GM12864 (cell line): ENCODE results near the gene RHOJ.

Experiments used
- DNase-seq: peaks from one replicate; pipeline ENCODE4 v3.0.0-alpha.2; 2011; ENCODE audit warnings: low read depth
- H3K4me3 ChIP-seq: 2 replicates; pipeline ENCODE4 v1.5.1; 2011; ENCODE audit warnings: mild to moderate bottlenecking, low read depth, low read length, control low read depth
- CTCF ChIP-seq: IDR thresholded peaks from 2 replicates; pipeline ENCODE4 v1.5.1; 2011; ENCODE audit warnings: low read depth, mild to moderate bottlenecking, moderate library complexity, low read length, control low read depth, inconsistent platforms; ENCODE audit errors: missing control alignments

Gene RHOJ

GRCh38 chr14:63205044-63205575 is 867 bp downstream of the RHOJ start:
- DNase-seq, result no peak
- no peak overlapping the region for H3K4me3 ChIP-seq
- no peak for TF ChIP-seq CTCF

DNA sequence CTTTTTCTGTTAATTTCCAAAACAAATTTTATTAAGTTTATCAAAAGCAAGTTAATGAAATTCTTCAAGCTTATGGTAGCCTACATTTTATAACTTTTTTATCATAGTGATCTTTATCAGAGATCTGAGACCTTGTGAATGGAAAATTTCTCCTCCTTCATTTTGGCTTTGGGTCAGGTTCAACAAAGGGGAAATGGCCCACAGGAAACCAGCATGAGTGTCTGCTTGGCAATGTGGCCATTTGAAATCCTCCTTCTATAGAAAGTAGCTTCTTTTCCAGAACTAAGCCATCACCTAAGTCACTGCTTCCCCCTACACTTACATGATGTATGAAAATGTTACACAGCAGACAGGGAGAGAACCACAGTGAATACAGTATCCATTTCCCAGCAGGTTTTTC is 1.6 kb downstream of the RHOJ start:
- no peak for DNase-seq
- H3K4me3 ChIP-seq, result no peak overlapping the region
- no peak for TF ChIP-seq CTCF

DNA sequence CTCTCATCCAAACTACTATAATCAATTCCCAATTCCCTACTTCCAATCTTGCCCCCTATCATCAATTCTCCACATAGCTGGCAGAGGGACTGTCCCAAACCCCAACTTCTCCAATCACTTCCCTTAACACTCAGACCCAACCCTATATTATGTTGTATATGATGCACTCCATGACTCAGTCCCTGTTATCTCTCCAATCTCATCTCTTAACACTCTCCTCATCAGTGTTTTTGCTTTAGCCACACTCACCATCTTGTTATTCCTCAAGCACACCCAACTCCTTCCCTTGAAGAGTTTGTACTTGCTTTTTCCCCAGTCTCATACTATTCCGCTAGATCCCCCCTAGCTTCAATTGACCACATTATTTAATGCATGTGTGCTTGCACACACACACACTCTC is 4.9 kb downstream of the RHOJ start:
- no peak for TF ChIP-seq CTCF
- H3K4me3 ChIP-seq, result no peak overlapping the region
- no peak for DNase-seq

DNA sequence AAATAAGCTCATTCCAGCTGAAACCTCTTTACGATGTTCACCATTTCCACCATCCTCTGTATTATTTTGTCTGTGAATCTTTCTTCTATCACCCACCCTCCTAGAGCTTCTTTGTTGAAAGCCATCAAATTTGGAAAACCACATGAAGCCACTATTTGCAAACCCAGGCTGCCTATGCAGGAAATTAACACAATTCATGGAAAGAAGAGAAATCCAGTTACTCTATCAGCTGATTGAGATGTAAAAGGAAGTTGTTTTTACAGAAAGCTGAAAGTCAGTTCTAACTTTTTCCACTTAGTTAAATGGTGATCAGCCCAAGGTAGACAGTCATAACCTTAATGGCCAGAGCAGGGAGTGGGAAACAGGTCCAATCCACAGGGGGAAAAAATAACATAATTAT is 6.6 kb downstream of the RHOJ start:
- no peak for DNase-seq
- H3K4me3 ChIP-seq, result no peak overlapping the region
- TF ChIP-seq CTCF, result no peak

DNA sequence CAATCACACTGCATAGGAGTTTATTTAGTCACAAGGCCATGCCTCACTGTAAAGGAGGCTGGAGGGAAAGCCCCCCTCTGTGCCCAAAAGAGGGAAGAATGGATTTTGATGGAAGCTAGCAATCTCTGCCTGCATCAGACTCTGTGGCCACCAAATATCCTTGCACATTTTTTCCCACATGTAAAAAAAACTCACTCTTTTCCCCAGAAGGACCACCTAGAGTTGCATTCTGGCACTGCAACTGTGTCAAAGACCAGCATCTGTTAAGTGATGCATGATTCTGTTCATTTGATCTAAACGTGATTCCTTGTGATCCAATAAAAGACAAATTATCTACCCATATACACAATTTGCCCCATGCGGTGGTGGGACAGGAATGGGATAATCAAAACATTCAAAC is 8.0 kb downstream of the RHOJ start:
- no peak overlapping the region for H3K4me3 ChIP-seq
- DNase-seq, result no peak
- TF ChIP-seq CTCF, result peak; percentile 20

- no peak overlapping the region for H3K4me3 ChIP-seq
- DNase-seq, result no peak
- TF ChIP-seq CTCF, result no peak
These were observed 8.7 kb downstream of the RHOJ start for GRCh38 chr14:63212776-63213500.
